ENCODE measurements around the gene RAP1GAP.

Gene RAP1GAP

DNA sequence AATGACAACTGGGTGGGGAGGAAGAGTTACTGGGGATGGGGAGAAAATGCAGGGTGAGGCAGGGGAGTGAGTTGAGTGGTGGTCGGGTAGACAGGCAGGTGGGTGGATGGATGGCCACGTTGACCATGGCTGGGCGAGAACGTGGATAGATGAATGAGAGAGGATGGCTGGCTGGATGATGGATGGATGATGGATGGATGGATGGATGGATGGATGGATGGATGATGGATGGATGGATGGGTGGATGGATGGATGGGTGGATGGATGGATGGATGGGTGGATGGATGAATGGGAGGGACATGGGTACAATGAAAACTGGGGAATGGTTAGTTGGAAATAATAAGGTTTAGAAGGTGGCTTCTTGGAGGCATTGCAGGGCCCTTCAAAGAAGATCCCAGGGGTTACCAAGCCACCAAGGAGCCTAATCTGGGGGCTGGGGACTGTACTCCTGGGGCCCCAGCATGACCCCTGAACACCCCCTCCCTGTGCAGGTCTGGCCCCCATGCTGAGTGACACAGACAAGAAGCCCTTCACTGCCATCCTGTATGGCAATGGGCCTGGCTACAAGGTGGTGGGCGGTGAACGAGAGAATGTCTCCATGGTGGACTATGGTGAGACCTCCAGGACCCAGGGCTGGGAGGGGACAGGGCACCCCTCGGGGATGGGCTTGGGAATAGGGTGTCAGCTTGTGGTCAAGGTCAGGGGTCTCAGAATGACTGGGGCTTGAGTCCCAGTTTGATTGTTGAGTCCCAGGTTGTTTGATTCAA is 92.9 kb downstream of the RAP1GAP start:
- Histone ChIP-seq H3K4me3 (ENCODE audit: low read depth in 1 of 2, low read length in 1 of 2) (no peak overlapping the region), H3K9me3 (no peaks in the 10 kb centered on the region)

DNA sequence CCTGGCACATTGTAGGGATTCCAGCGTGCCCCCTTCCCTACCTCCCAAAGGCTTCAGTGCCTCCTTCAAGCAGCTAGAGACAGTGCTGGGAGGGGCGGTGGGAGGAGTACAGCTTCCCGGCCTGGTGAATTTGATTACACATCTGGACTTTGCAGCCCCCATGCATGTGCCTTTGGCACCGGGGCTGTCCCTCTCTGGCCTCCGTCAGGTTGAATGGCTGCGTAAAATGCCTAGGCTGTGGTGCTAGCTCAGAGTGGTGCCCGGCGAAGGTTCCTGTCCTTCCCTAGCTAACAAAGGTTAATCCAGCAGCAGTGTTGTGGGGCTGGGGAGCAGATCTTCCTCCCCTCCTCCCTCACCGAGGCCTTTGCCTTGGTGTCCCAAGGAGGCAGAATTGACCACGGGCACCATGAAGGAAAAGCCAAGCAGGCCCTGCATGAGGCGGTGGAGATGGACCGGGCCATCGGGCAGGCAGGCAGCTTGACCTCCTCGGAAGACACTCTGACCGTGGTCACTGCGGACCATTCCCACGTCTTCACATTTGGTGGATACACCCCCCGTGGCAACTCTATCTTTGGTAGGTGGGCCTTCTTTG is 93.7 kb downstream of the RAP1GAP start:
- Histone ChIP-seq H3K27ac (no peak overlapping the region), H3K4me1 (ENCODE audit: control insufficient read depth in 1 of 2, insufficient read depth in 1 of 2, low read depth in 1 of 2, low read length in 1 of 2) (peaks cover 35 to 36% of the 10 kb centered on the region in 2 experiments)
- TF ChIP-seq, protein P1, sequence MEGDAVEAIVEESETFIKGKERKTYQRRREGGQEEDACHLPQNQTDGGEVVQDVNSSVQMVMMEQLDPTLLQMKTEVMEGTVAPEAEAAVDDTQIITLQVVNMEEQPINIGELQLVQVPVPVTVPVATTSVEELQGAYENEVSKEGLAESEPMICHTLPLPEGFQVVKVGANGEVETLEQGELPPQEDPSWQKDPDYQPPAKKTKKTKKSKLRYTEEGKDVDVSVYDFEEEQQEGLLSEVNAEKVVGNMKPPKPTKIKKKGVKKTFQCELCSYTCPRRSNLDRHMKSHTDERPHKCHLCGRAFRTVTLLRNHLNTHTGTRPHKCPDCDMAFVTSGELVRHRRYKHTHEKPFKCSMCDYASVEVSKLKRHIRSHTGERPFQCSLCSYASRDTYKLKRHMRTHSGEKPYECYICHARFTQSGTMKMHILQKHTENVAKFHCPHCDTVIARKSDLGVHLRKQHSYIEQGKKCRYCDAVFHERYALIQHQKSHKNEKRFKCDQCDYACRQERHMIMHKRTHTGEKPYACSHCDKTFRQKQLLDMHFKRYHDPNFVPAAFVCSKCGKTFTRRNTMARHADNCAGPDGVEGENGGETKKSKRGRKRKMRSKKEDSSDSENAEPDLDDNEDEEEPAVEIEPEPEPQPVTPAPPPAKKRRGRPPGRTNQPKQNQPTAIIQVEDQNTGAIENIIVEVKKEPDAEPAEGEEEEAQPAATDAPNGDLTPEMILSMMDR (IDR thresholded peaks at IDR 0.05) = no peak

More for the DNA sequence above, 92.9 kb downstream of the RAP1GAP start:
- Histone ChIP-seq H3K27ac (no peak overlapping the region), H3K36me3 (peaks cover 19% of the 10 kb centered on the region), H3K4me1 (ENCODE audit: control insufficient read depth in 1 of 2, insufficient read depth in 1 of 2, low read depth in 1 of 2, low read length in 1 of 2) (peaks cover 41 to 42% of the 10 kb centered on the region in 2 experiments), H3K27me3 (no peaks in the 10 kb centered on the region)
- TF ChIP-seq, protein P1 (IDR thresholded peaks at IDR 0.05) = no peak

DNA sequence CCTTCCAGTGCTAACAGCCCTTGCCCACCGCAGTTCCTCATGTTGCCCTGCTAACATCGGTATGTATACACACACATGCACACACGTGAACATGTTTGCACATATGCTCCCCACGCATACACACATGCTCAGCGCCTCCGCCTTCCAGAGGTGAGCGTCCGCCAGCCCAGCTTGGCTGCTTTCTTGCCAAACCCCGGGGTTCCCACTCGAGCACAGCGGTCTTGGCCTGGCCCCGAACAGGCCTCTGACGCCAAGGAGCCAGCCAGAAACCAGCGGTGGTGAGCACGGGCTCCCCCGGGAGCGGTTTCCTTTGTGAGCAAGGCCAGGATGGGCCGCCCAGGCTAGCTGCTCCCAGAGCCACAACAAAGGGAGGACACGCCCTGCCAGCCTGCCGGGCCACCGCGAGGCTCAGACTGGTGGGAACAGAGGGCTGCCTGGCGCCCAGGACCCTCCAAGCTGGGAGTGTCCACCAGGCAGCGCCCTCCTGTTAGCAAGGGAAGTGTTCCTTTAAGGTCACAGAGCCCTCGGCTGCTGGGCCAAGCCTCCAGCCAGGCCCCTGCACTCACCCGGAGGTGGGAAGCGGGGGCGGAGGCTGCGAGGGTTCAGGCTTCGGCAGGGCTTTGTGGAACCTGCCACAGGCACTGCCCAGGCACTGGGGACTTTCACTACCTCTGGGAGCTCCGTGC is 94.5 kb downstream of the RAP1GAP start:
- H3K27me3 ChIP-seq = no peaks in the 10 kb centered on the region
- peaks cover 27 to 29% of the 10 kb centered on the region in 2 experiments for H3K4me1 ChIP-seq (ENCODE audit: control insufficient read depth in 1 of 2, insufficient read depth in 1 of 2, low read depth in 1 of 2, low read length in 1 of 2)
- no peaks in the 10 kb centered on the region for H3K9me3 ChIP-seq
- TF ChIP-seq, protein P1 (IDR thresholded peaks at IDR 0.05) = no peak
- H3K27ac ChIP-seq = peak overlapping the region; percentile 54
- peak overlapping the region in 1 of 2 experiments; percentile 33 for H3K4me3 ChIP-seq (ENCODE audit: low read depth in 1 of 2, low read length in 1 of 2)
- H3K36me3 ChIP-seq = peaks cover 30% of the 10 kb centered on the region

More for the DNA sequence above, 93.7 kb downstream of the RAP1GAP start:
- peaks cover 26% of the 10 kb centered on the region for H3K36me3 ChIP-seq
- no peaks in the 10 kb centered on the region for H3K27me3 ChIP-seq
- H3K9me3 ChIP-seq = no peaks in the 10 kb centered on the region
- no peak overlapping the region for H3K4me3 ChIP-seq (ENCODE audit: low read depth in 1 of 2, low read length in 1 of 2)

DNA sequence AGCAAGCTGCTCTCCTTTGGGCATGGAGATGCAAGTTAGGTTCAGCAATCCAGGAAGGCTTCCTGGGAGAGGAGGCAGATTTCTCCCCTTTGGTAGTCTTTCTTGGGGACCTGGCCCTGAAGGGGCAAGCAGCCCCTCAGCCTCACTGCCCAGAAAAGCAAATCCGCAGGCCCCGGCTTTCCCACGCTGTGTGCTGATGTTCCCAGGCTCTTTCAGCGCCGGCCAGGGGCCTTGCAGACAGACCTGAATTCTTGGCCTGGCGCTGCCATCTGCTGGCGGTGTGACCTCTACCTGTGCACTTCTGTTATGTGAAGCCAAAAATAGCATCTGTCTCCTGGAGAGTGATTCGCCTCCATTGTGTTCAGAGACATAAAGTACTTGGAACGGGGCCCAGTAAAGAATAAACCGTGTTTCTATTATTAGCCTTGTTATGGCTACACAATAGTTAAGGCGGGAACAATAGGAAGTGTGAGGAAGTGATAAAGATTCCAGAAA is 95.1 kb downstream of the RAP1GAP start:
- Histone ChIP-seq H3K27ac (peak overlapping the region; percentile 54), H3K27me3 (no peaks in the 10 kb centered on the region), H3K4me1 (ENCODE audit: control insufficient read depth in 1 of 2, insufficient read depth in 1 of 2, low read depth in 1 of 2, low read length in 1 of 2) (peaks cover 24 to 25% of the 10 kb centered on the region in 2 experiments), H3K36me3 (peaks cover 34% of the 10 kb centered on the region), H3K4me3 (ENCODE audit: low read depth in 1 of 2, low read length in 1 of 2) (peak overlapping the region; percentile 16 to 33), H3K9me3 (no peaks in the 10 kb centered on the region)
- TF ChIP-seq, protein P1 (IDR thresholded peaks at IDR 0.05) = peak; percentile 69

DNA sequence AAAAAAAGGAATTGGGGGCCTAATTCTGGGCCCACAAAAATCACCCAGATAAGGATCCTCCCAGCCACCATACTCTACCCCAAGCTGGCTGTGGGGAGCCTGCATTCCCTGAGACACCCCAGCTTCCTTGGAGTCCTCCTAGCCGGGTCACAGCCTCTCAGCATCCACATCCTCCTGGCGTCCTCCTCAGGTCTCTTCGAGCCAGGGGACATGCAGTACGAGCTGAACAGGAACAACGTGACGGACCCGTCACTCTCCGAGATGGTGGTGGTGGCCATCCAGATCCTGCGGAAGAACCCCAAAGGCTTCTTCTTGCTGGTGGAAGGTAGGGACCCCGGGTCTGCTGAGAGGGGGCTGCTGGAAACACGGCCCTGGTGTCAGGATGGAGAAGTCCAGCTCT is 95.7 kb downstream of the RAP1GAP start:
- H3K36me3 ChIP-seq = peaks cover 39% of the 10 kb centered on the region
- no peaks in the 10 kb centered on the region for H3K9me3 ChIP-seq
- peak overlapping the region; percentile 54 for H3K27ac ChIP-seq
- no peaks in the 10 kb centered on the region for H3K27me3 ChIP-seq
- peaks cover 24 to 25% of the 10 kb centered on the region in 2 experiments for H3K4me1 ChIP-seq (ENCODE audit: control insufficient read depth in 1 of 2, insufficient read depth in 1 of 2, low read depth in 1 of 2, low read length in 1 of 2)
- TF ChIP-seq, protein P1 (IDR thresholded peaks at IDR 0.05) = no peak
- peak overlapping the region; percentile 16 to 33 for H3K4me3 ChIP-seq (ENCODE audit: low read depth in 1 of 2, low read length in 1 of 2)

Data from neutrophil (primary cell).